Stimulated activated naive B cell treated with anti-CD40 and anti-IgM and Interleukin-4, amounts not matched to agents 10 μg/mL and 1 μg/mL and 100 μg/mL, for 72 hours (primary cell): ENCODE measurements around the gene AGAP5.
"Not testable (repeated sequence)": the region's sequence is repeated elsewhere in the genome, so short reads cannot be mapped to it uniquely, and the experiment has no call there.

Experiments used
- ATAC-seq, 2 donors: fragments of 150-1000 bp; cut with Tn5 transposase; replicated peaks; 2 replicates each; pipeline ENCODE4 v1.10.0; 2021; ENCODE audit warnings: moderate library complexity in 1 of 2
- DNase-seq: peaks from one replicate; pipeline ENCODE4 v3.0.0; 2021
- H3K27ac Mint-ChIP-seq: one replicate; pipeline ENCODE4 v1.8.0; 2022; ENCODE audit warnings: mild to moderate bottlenecking, mixed read lengths
- H3K27me3 Mint-ChIP-seq, 2 donors: one replicate each; pipeline ENCODE4 v1.8.0; 2022; ENCODE audit warnings: mixed read lengths in 2 of 2
- H3K36me3 Mint-ChIP-seq, 2 donors: one replicate each; pipeline ENCODE4 v1.8.0; 2022; ENCODE audit warnings: mixed read lengths in 2 of 2, mild to moderate bottlenecking in 1 of 2
- H3K4me1 Mint-ChIP-seq, 2 donors: one replicate each; pipeline ENCODE4 v1.8.0; 2022; ENCODE audit warnings: mixed read lengths in 2 of 2, mild to moderate bottlenecking in 1 of 2
- H3K4me3 Mint-ChIP-seq, 2 donors: one replicate each; pipeline ENCODE4 v1.8.0; 2022; ENCODE audit warnings: mild to moderate bottlenecking in 2 of 2, mixed read lengths in 2 of 2, moderate library complexity in 1 of 2
- H3K9me3 Mint-ChIP-seq, 2 donors: one replicate each; pipeline ENCODE4 v1.8.0; 2022; ENCODE audit warnings: mixed read lengths in 2 of 2, mild to moderate bottlenecking in 1 of 2

The AGAP5 gene

GRCh38 chr10:73730153-73730906 lies 32.4 kb upstream of the AGAP5 start:
- peak; percentile 91 for DNase-seq
- no peaks in the 10 kb centered on the region for H3K27me3 Mint-ChIP-seq
- H3K36me3 Mint-ChIP-seq, result peaks cover 17 to 23% of the 10 kb centered on the region in 2 donors
- ATAC-seq, result peak; percentile 94 to 95
- H3K9me3 Mint-ChIP-seq, result no peaks in the 10 kb centered on the region
- H3K4me1 Mint-ChIP-seq, result peaks cover 6 to 11% of the 10 kb centered on the region in 2 donors
- H3K4me3 Mint-ChIP-seq, result peak overlapping the region; percentile 90 to 93
- peak overlapping the region; percentile 94 for H3K27ac Mint-ChIP-seq

- not testable (repeated sequence) for DNase-seq, H3K4me1 Mint-ChIP-seq, H3K9me3 Mint-ChIP-seq, H3K27me3 Mint-ChIP-seq
- Mint-ChIP-seq H3K36me3 (peaks cover 15 to 19% of the 10 kb centered on the region in 2 donors), H3K4me3 (peak overlapping the region; percentile 90 to 93), H3K27ac (peak overlapping the region; percentile 94)
- peak; percentile 45 to 52 for ATAC-seq
Measured at GRCh38 chr10:73729781-73730152, 31.9 kb upstream of the AGAP5 start.

- Mint-ChIP-seq H3K27ac (no peak overlapping the region), H3K27me3 (no peaks in the 10 kb centered on the region), H3K4me1 (peaks cover 0 to 3% of the 10 kb centered on the region in 2 donors), H3K9me3 (no peaks in the 10 kb centered on the region), H3K36me3 (peaks cover 33 to 50% of the 10 kb centered on the region in 2 donors), H3K4me3 (no peak overlapping the region)
- ATAC-seq, result no peak
- no peak for DNase-seq
Measured at GRCh38 chr10:73723516-73723915, 25.6 kb upstream of the AGAP5 start.

GRCh38 chr10:73720561-73720960 lies 22.7 kb upstream of the AGAP5 start:
- Mint-ChIP-seq H3K36me3 (peaks cover 32 to 50% of the 10 kb centered on the region in 2 donors), H3K4me1 (peaks cover 8 to 15% of the 10 kb centered on the region in 2 donors)
- H3K27me3 Mint-ChIP-seq, DNase-seq, ATAC-seq, H3K4me3 Mint-ChIP-seq, H3K9me3 Mint-ChIP-seq, H3K27ac Mint-ChIP-seq: not testable (repeated sequence)

- Mint-ChIP-seq H3K27ac (peak overlapping the region; percentile 91), H3K27me3 (no peaks in the 10 kb centered on the region), H3K36me3 (peaks cover 30 to 45% of the 10 kb centered on the region in 2 donors), H3K4me1 (peaks cover 8 to 15% of the 10 kb centered on the region in 2 donors), H3K4me3 (peak overlapping the region; percentile 56 to 66), H3K9me3 (no peaks in the 10 kb centered on the region)
- DNase-seq, result no peak
- peak; percentile 71 for ATAC-seq
Measured at GRCh38 chr10:73717556-73717955, 19.6 kb upstream of the AGAP5 start.

- H3K27me3 Mint-ChIP-seq, result no peaks in the 10 kb centered on the region
- no peaks in the 10 kb centered on the region for H3K9me3 Mint-ChIP-seq
- peaks cover 28 to 38% of the 10 kb centered on the region in 2 donors for H3K36me3 Mint-ChIP-seq
- no peak for ATAC-seq
- H3K4me1 Mint-ChIP-seq, result peaks cover 8 to 15% of the 10 kb centered on the region in 2 donors
- DNase-seq, result no peak
- no peak overlapping the region for H3K27ac Mint-ChIP-seq
- no peak overlapping the region for H3K4me3 Mint-ChIP-seq
Measured at GRCh38 chr10:73716251-73716650, 18.3 kb upstream of the AGAP5 start.

GRCh38 chr10:73715179-73716156 lies 17.6 kb upstream of the AGAP5 start:
- H3K4me3 Mint-ChIP-seq, DNase-seq, H3K27me3 Mint-ChIP-seq, ATAC-seq, H3K9me3 Mint-ChIP-seq, H3K27ac Mint-ChIP-seq: not testable (repeated sequence)
- H3K4me1 Mint-ChIP-seq, result peaks cover 8 to 15% of the 10 kb centered on the region in 2 donors
- H3K36me3 Mint-ChIP-seq, result peaks cover 26 to 31% of the 10 kb centered on the region in 2 donors

- H3K27ac Mint-ChIP-seq, H3K27me3 Mint-ChIP-seq, H3K4me3 Mint-ChIP-seq, ATAC-seq, DNase-seq, H3K9me3 Mint-ChIP-seq: not testable (repeated sequence)
- peaks cover 8 to 15% of the 10 kb centered on the region in 2 donors for H3K4me1 Mint-ChIP-seq
- peaks cover 27 to 33% of the 10 kb centered on the region in 2 donors for H3K36me3 Mint-ChIP-seq
Measured at GRCh38 chr10:73714483-73714882, 16.6 kb upstream of the AGAP5 start.

GRCh38 chr10:73713912-73714311 lies 16.0 kb upstream of the AGAP5 start:
- not testable (repeated sequence) for H3K4me3 Mint-ChIP-seq, H3K9me3 Mint-ChIP-seq, DNase-seq, H3K27ac Mint-ChIP-seq, ATAC-seq, H3K27me3 Mint-ChIP-seq
- peaks cover 8 to 15% of the 10 kb centered on the region in 2 donors for H3K4me1 Mint-ChIP-seq
- peaks cover 23 to 27% of the 10 kb centered on the region in 2 donors for H3K36me3 Mint-ChIP-seq

- ATAC-seq, H3K4me3 Mint-ChIP-seq, DNase-seq, H3K27me3 Mint-ChIP-seq, H3K9me3 Mint-ChIP-seq, H3K27ac Mint-ChIP-seq: not testable (repeated sequence)
- H3K4me1 Mint-ChIP-seq, result peaks cover 5 to 13% of the 10 kb centered on the region in 2 donors
- peaks cover 13 to 17% of the 10 kb centered on the region in 2 donors for H3K36me3 Mint-ChIP-seq
Measured at GRCh38 chr10:73711683-73712082, 13.8 kb upstream of the AGAP5 start.

- ATAC-seq, result not testable (repeated sequence)
Measured at GRCh38 chr10:73708122-73708521, 10.2 kb upstream of the AGAP5 start.

GRCh38 chr10:73707628-73708027 lies 9.7 kb upstream of the AGAP5 start:
- not testable (repeated sequence) for H3K27me3 Mint-ChIP-seq, H3K27ac Mint-ChIP-seq, ATAC-seq, H3K9me3 Mint-ChIP-seq, DNase-seq, H3K4me3 Mint-ChIP-seq
- Mint-ChIP-seq H3K36me3 (peaks cover 16 to 28% of the 10 kb centered on the region in 2 donors), H3K4me1 (peaks cover 6 to 17% of the 10 kb centered on the region in 2 donors)

More at GRCh38 chr10:73708122-73708521, 10.2 kb upstream of the AGAP5 start:
- not testable (repeated sequence) for H3K27ac Mint-ChIP-seq, H3K4me3 Mint-ChIP-seq, H3K27me3 Mint-ChIP-seq, DNase-seq, H3K9me3 Mint-ChIP-seq
- peaks cover 16 to 27% of the 10 kb centered on the region in 2 donors for H3K36me3 Mint-ChIP-seq
- H3K4me1 Mint-ChIP-seq, result peaks cover 6 to 17% of the 10 kb centered on the region in 2 donors

- DNase-seq, result not testable (repeated sequence)
Measured at GRCh38 chr10:73706488-73706887, 8.6 kb upstream of the AGAP5 start.

GRCh38 chr10:73705506-73706072 lies 7.7 kb upstream of the AGAP5 start:
- peaks cover 23 to 38% of the 10 kb centered on the region in 2 donors for H3K36me3 Mint-ChIP-seq
- not testable (repeated sequence) for DNase-seq, H3K27me3 Mint-ChIP-seq, H3K9me3 Mint-ChIP-seq, H3K27ac Mint-ChIP-seq, ATAC-seq, H3K4me3 Mint-ChIP-seq
- H3K4me1 Mint-ChIP-seq, result peaks cover 6 to 17% of the 10 kb centered on the region in 2 donors

More at GRCh38 chr10:73706488-73706887, 8.6 kb upstream of the AGAP5 start:
- not testable (repeated sequence) for H3K27me3 Mint-ChIP-seq, ATAC-seq, H3K4me3 Mint-ChIP-seq, H3K27ac Mint-ChIP-seq, H3K9me3 Mint-ChIP-seq
- Mint-ChIP-seq H3K4me1 (peaks cover 6 to 17% of the 10 kb centered on the region in 2 donors), H3K36me3 (peaks cover 20 to 33% of the 10 kb centered on the region in 2 donors)
